Muscle of leg (tissue), 11 donors: ENCODE data around the gene IPO9. TPM values are rescaled to one million over a fixed set of nuclear protein-coding genes. Genes with fewer than 3 reads are reported as not detected.

Experiments used
- DNase-seq: peaks from one replicate; pipeline ENCODE4 v3.0.0; 2013
- H3K27ac ChIP-seq: one replicate; pipeline ENCODE4 v1.5.1; 2013; ENCODE audit warnings: mild to moderate bottlenecking, low read length, control low read depth
- H3K27me3 ChIP-seq: one replicate; pipeline ENCODE4 v1.6.1; 2013; ENCODE audit warnings: low read length; ENCODE audit not compliant: control insufficient read depth, insufficient read depth
- H3K36me3 ChIP-seq: one replicate; pipeline ENCODE4 v1.6.1; 2013; ENCODE audit warnings: low read length; ENCODE audit not compliant: control insufficient read depth, insufficient read depth
- H3K4me1 ChIP-seq: one replicate; pipeline ENCODE4 v1.6.1; 2013; ENCODE audit warnings: low read length; ENCODE audit not compliant: control insufficient read depth, insufficient read depth
- H3K4me3 ChIP-seq: one replicate; pipeline ENCODE4 v1.5.1; 2013; ENCODE audit warnings: low read length, control low read depth
- H3K9me3 ChIP-seq: replicated peaks from 2 replicates; pipeline ENCODE4 v1.6.1; 2013; ENCODE audit warnings: low read depth, low read length; ENCODE audit not compliant: control insufficient read depth
- WGBS: methylation state at CpG from one replicate; pipeline ENCODE4 v1.1.5; 2013; ENCODE audit warnings: missing lambda C conversion rate; ENCODE audit not compliant: insufficient coverage; 5-methylcytosine and 5-hydroxymethylcytosine counted together
- polyA plus RNA-seq, 8 donors: library from polyadenylated mRNA; unstranded; fragments of 120-200 nt; gene quantifications; one replicate each; pipeline versions ENCODE4 v1.2.1 to v1.2.3, GENCODE V29; 2013; ENCODE audit warnings: inconsistent platforms in 1 of 8, low replicate concordance in 1 of 8; ENCODE audit not compliant: insufficient read length in 8 of 8, insufficient read depth in 1 of 8
- total RNA-seq: library from RNA; stranded (reverse); fragments of 120-200 nt; gene quantifications from one replicate; pipeline ENCODE4 v1.2.4, GENCODE V29; 2013

IPO9 gene
- total and polyA plus RNA-seq, 9 donors = 21.3 to 58.7 (median 43.9) TPM

- H3K9me3 ChIP-seq = no peaks in the 10 kb centered on the region
- 60% methylated on average over 2 of the region's 3 CpGs for WGBS
- H3K27me3 ChIP-seq = no peaks in the 10 kb centered on the region
- no peak for DNase-seq
- no peaks in the 10 kb centered on the region for H3K36me3 ChIP-seq
- H3K27ac ChIP-seq = no peak overlapping the region
- peaks cover 35% of the 10 kb centered on the region for H3K4me1 ChIP-seq
- no peak overlapping the region for H3K4me3 ChIP-seq
Observed at GRCh38 chr1:201902198-201902597, 73.2 kb downstream of the IPO9 start.

GRCh38 chr1:201903135-201903534 is 74.2 kb downstream of the IPO9 start:
- Histone ChIP-seq H3K36me3 (no peaks in the 10 kb centered on the region), H3K9me3 (no peaks in the 10 kb centered on the region), H3K27ac (peak overlapping the region; percentile 20), H3K4me3 (no peak overlapping the region), H3K27me3 (no peaks in the 10 kb centered on the region), H3K4me1 (peaks cover 38% of the 10 kb centered on the region)
- no CpG with 5 or more reads among the region's 5 CpGs for WGBS
- DNase-seq = no peak

- peaks cover 38% of the 10 kb centered on the region for H3K4me1 ChIP-seq
- H3K9me3 ChIP-seq = no peaks in the 10 kb centered on the region
- no peak overlapping the region for H3K4me3 ChIP-seq
- 0% methylated on average over 2 of the region's 6 CpGs for WGBS
- no peaks in the 10 kb centered on the region for H3K36me3 ChIP-seq
- peak overlapping the region; percentile 69 for H3K27ac ChIP-seq
- no peaks in the 10 kb centered on the region for H3K27me3 ChIP-seq
- DNase-seq = peak; percentile 68
Observed at GRCh38 chr1:201904579-201904978, 75.6 kb downstream of the IPO9 start.

- Histone ChIP-seq H3K9me3 (no peaks in the 10 kb centered on the region), H3K4me1 (peaks cover 38% of the 10 kb centered on the region), H3K4me3 (no peak overlapping the region), H3K27me3 (no peaks in the 10 kb centered on the region), H3K36me3 (no peaks in the 10 kb centered on the region), H3K27ac (peak overlapping the region; percentile 69)
- 80% methylated on average over 3 of the region's 6 CpGs for WGBS
- no peak for DNase-seq
Observed at GRCh38 chr1:201905234-201905890, 76.4 kb downstream of the IPO9 start.

- Histone ChIP-seq H3K27me3 (no peaks in the 10 kb centered on the region), H3K36me3 (no peaks in the 10 kb centered on the region), H3K4me3 (no peak overlapping the region), H3K9me3 (no peaks in the 10 kb centered on the region), H3K27ac (peak overlapping the region; percentile 67), H3K4me1 (peaks cover 38% of the 10 kb centered on the region)
- DNase-seq = no peak
- WGBS = 100% methylated on average over 1 of the region's 3 CpGs
Observed at GRCh38 chr1:201906336-201906735, 77.4 kb downstream of the IPO9 start.

GRCh38 chr1:201907621-201908020 is 78.7 kb downstream of the IPO9 start:
- WGBS = 90% methylated on average over 3 of the region's 6 CpGs

GRCh38 chr1:201911826-201912571 is 83.0 kb downstream of the IPO9 start:
- DNase-seq = no peak
- Histone ChIP-seq H3K27ac (no peak overlapping the region), H3K9me3 (no peaks in the 10 kb centered on the region), H3K36me3 (no peaks in the 10 kb centered on the region), H3K27me3 (no peaks in the 10 kb centered on the region), H3K4me3 (no peak overlapping the region), H3K4me1 (peaks cover 8% of the 10 kb centered on the region)
- 36% methylated on average over 3 of the region's 4 CpGs for WGBS

More at GRCh38 chr1:201907621-201908020, 78.7 kb downstream of the IPO9 start:
- no peak overlapping the region for H3K4me3 ChIP-seq
- peaks cover 38% of the 10 kb centered on the region for H3K4me1 ChIP-seq
- no peaks in the 10 kb centered on the region for H3K27me3 ChIP-seq
- no peaks in the 10 kb centered on the region for H3K36me3 ChIP-seq
- no peak overlapping the region for H3K27ac ChIP-seq
- no peaks in the 10 kb centered on the region for H3K9me3 ChIP-seq
- no peak for DNase-seq

- no peak overlapping the region for H3K27ac ChIP-seq
- no peak for DNase-seq
- H3K4me1 ChIP-seq = peaks cover 12% of the 10 kb centered on the region
- no peaks in the 10 kb centered on the region for H3K27me3 ChIP-seq
- no CpG with 5 or more reads among the region's 5 CpGs for WGBS
- H3K4me3 ChIP-seq = no peak overlapping the region
- no peaks in the 10 kb centered on the region for H3K9me3 ChIP-seq
- H3K36me3 ChIP-seq = no peaks in the 10 kb centered on the region
Observed at GRCh38 chr1:201912832-201913231, 83.9 kb downstream of the IPO9 start.

- 75% methylated on average over 12 of the region's 14 CpGs for WGBS
- H3K4me1 ChIP-seq = peaks cover 14% of the 10 kb centered on the region
- H3K27ac ChIP-seq = no peak overlapping the region
- H3K4me3 ChIP-seq = no peak overlapping the region
- no peak for DNase-seq
- H3K36me3 ChIP-seq = no peaks in the 10 kb centered on the region
- no peaks in the 10 kb centered on the region for H3K9me3 ChIP-seq
- no peaks in the 10 kb centered on the region for H3K27me3 ChIP-seq
Observed at GRCh38 chr1:201914456-201915235, 85.7 kb downstream of the IPO9 start.

- Histone ChIP-seq H3K27ac (no peak overlapping the region), H3K4me3 (no peak overlapping the region), H3K4me1 (peaks cover 14% of the 10 kb centered on the region), H3K9me3 (no peaks in the 10 kb centered on the region), H3K36me3 (no peaks in the 10 kb centered on the region), H3K27me3 (no peaks in the 10 kb centered on the region)
- DNase-seq = peak; percentile 46
- WGBS = 26% methylated on average over 11 of the region's 11 CpGs
Observed at GRCh38 chr1:201916649-201917249, 87.8 kb downstream of the IPO9 start.
